Measurements from ENCODE around the gene GRK5.
A peak's percentile ranks its signal among the peaks of the same experiment; 100 is the strongest.

Gene GRK5

GRCh38 chr10:119286983-119287633 is 79.7 kb downstream of the GRK5 start:
- Histone ChIP-seq H3K9me3 (ENCODE audit: control insufficient read depth in 2 of 2, low read length in 2 of 2) (no peaks in the 10 kb centered on the region), H3K4me1 (ENCODE audit: control insufficient read depth, insufficient read depth, low read length) (peaks cover 71% of the 10 kb centered on the region), H3K27ac (ENCODE audit: low read length) (no peak overlapping the region)

GRCh38 chr10:119288574-119289001 is 81.2 kb downstream of the GRK5 start:
- H3K4me1 ChIP-seq (ENCODE audit: control insufficient read depth, insufficient read depth, low read length): peaks cover 59% of the 10 kb centered on the region
- H3K36me3 ChIP-seq (ENCODE audit: control insufficient read depth in 2 of 2, insufficient read depth in 2 of 2, low read length in 2 of 2): no peaks in the 10 kb centered on the region
- H3K9ac ChIP-seq (ENCODE audit: low read length in 2 of 2): no peak overlapping the region
- H3K27ac ChIP-seq (ENCODE audit: low read length): no peak overlapping the region
- no peak overlapping the region for H3K4me3 ChIP-seq (ENCODE audit: low read length in 2 of 2)
- H3K9me3 ChIP-seq (ENCODE audit: control insufficient read depth in 2 of 2, low read length in 2 of 2): no peaks in the 10 kb centered on the region
- H3K27me3 ChIP-seq (ENCODE audit: control insufficient read depth in 1 of 2, insufficient read depth in 2 of 2, low read length in 2 of 2): no peaks in the 10 kb centered on the region

More at GRCh38 chr10:119286983-119287633, 79.7 kb downstream of the GRK5 start:
- H3K4me3 ChIP-seq (ENCODE audit: low read length in 2 of 2): no peak overlapping the region
- H3K36me3 ChIP-seq (ENCODE audit: control insufficient read depth in 2 of 2, insufficient read depth in 2 of 2, low read length in 2 of 2): no peaks in the 10 kb centered on the region
- no peaks in the 10 kb centered on the region for H3K27me3 ChIP-seq (ENCODE audit: control insufficient read depth in 1 of 2, insufficient read depth in 2 of 2, low read length in 2 of 2)
- H3K9ac ChIP-seq (ENCODE audit: low read length in 2 of 2): no peak overlapping the region

GRCh38 chr10:119289227-119289920 is 82.0 kb downstream of the GRK5 start:
- peaks cover 61% of the 10 kb centered on the region for H3K4me1 ChIP-seq (ENCODE audit: control insufficient read depth, insufficient read depth, low read length)
- no peak overlapping the region for H3K9ac ChIP-seq (ENCODE audit: low read length in 2 of 2)
- no peaks in the 10 kb centered on the region for H3K36me3 ChIP-seq (ENCODE audit: control insufficient read depth in 2 of 2, insufficient read depth in 2 of 2, low read length in 2 of 2)
- H3K27me3 ChIP-seq (ENCODE audit: control insufficient read depth in 1 of 2, insufficient read depth in 2 of 2, low read length in 2 of 2): no peaks in the 10 kb centered on the region
- H3K4me3 ChIP-seq (ENCODE audit: low read length in 2 of 2): no peak overlapping the region
- H3K9me3 ChIP-seq (ENCODE audit: control insufficient read depth in 2 of 2, low read length in 2 of 2): no peaks in the 10 kb centered on the region
- H3K27ac ChIP-seq (ENCODE audit: low read length): no peak overlapping the region

- Histone ChIP-seq H3K36me3 (ENCODE audit: control insufficient read depth in 2 of 2, insufficient read depth in 2 of 2, low read length in 2 of 2) (no peaks in the 10 kb centered on the region), H3K4me3 (ENCODE audit: low read length in 2 of 2) (no peak overlapping the region), H3K4me1 (ENCODE audit: control insufficient read depth, insufficient read depth, low read length) (peaks cover 53% of the 10 kb centered on the region), H3K27ac (ENCODE audit: low read length) (no peak overlapping the region), H3K9ac (ENCODE audit: low read length in 2 of 2) (no peak overlapping the region), H3K27me3 (ENCODE audit: control insufficient read depth in 1 of 2, insufficient read depth in 2 of 2, low read length in 2 of 2) (no peaks in the 10 kb centered on the region), H3K9me3 (ENCODE audit: control insufficient read depth in 2 of 2, low read length in 2 of 2) (no peaks in the 10 kb centered on the region)
Observed at GRCh38 chr10:119290301-119291048, 83.1 kb downstream of the GRK5 start.

- H3K4me1 ChIP-seq (ENCODE audit: control insufficient read depth, insufficient read depth, low read length): peaks cover 50% of the 10 kb centered on the region
Observed at GRCh38 chr10:119291223-119291900, 84.0 kb downstream of the GRK5 start.

GRCh38 chr10:119292968-119293760 is 85.8 kb downstream of the GRK5 start:
- no peaks in the 10 kb centered on the region for H3K36me3 ChIP-seq (ENCODE audit: control insufficient read depth in 2 of 2, insufficient read depth in 2 of 2, low read length in 2 of 2)
- H3K9me3 ChIP-seq (ENCODE audit: control insufficient read depth in 2 of 2, low read length in 2 of 2): no peaks in the 10 kb centered on the region
- no peak overlapping the region for H3K9ac ChIP-seq (ENCODE audit: low read length in 2 of 2)
- H3K27me3 ChIP-seq (ENCODE audit: control insufficient read depth in 1 of 2, insufficient read depth in 2 of 2, low read length in 2 of 2): no peaks in the 10 kb centered on the region
- peaks cover 55% of the 10 kb centered on the region for H3K4me1 ChIP-seq (ENCODE audit: control insufficient read depth, insufficient read depth, low read length)
- no peak overlapping the region for H3K4me3 ChIP-seq (ENCODE audit: low read length in 2 of 2)
- H3K27ac ChIP-seq (ENCODE audit: low read length): no peak overlapping the region

More at GRCh38 chr10:119291223-119291900, 84.0 kb downstream of the GRK5 start:
- Histone ChIP-seq H3K9me3 (ENCODE audit: control insufficient read depth in 2 of 2, low read length in 2 of 2) (no peaks in the 10 kb centered on the region), H3K36me3 (ENCODE audit: control insufficient read depth in 2 of 2, insufficient read depth in 2 of 2, low read length in 2 of 2) (no peaks in the 10 kb centered on the region), H3K27me3 (ENCODE audit: control insufficient read depth in 1 of 2, insufficient read depth in 2 of 2, low read length in 2 of 2) (no peaks in the 10 kb centered on the region), H3K27ac (ENCODE audit: low read length) (no peak overlapping the region), H3K4me3 (ENCODE audit: low read length in 2 of 2) (no peak overlapping the region), H3K9ac (ENCODE audit: low read length in 2 of 2) (no peak overlapping the region)

- peak overlapping the region; percentile 70 for H3K27ac ChIP-seq (ENCODE audit: low read length)
Observed at GRCh38 chr10:119296703-119297102, 89.3 kb downstream of the GRK5 start.

GRCh38 chr10:119297207-119297968 is 90.0 kb downstream of the GRK5 start:
- Histone ChIP-seq H3K27ac (ENCODE audit: low read length) (peak overlapping the region; percentile 70), H3K9me3 (ENCODE audit: control insufficient read depth in 2 of 2, low read length in 2 of 2) (no peaks in the 10 kb centered on the region), H3K4me1 (ENCODE audit: control insufficient read depth, insufficient read depth, low read length) (peaks cover 59% of the 10 kb centered on the region), H3K36me3 (ENCODE audit: control insufficient read depth in 2 of 2, insufficient read depth in 2 of 2, low read length in 2 of 2) (no peaks in the 10 kb centered on the region), H3K27me3 (ENCODE audit: control insufficient read depth in 1 of 2, insufficient read depth in 2 of 2, low read length in 2 of 2) (no peaks in the 10 kb centered on the region), H3K4me3 (ENCODE audit: low read length in 2 of 2) (peak overlapping the region in 1 of 2 donors; percentile 15), H3K9ac (ENCODE audit: low read length in 2 of 2) (no peak overlapping the region)

More at GRCh38 chr10:119296703-119297102, 89.3 kb downstream of the GRK5 start:
- Histone ChIP-seq H3K36me3 (ENCODE audit: control insufficient read depth in 2 of 2, insufficient read depth in 2 of 2, low read length in 2 of 2) (no peaks in the 10 kb centered on the region), H3K4me3 (ENCODE audit: low read length in 2 of 2) (peak overlapping the region in 1 of 2 donors; percentile 15), H3K9me3 (ENCODE audit: control insufficient read depth in 2 of 2, low read length in 2 of 2) (no peaks in the 10 kb centered on the region), H3K4me1 (ENCODE audit: control insufficient read depth, insufficient read depth, low read length) (peaks cover 52% of the 10 kb centered on the region), H3K9ac (ENCODE audit: low read length in 2 of 2) (no peak overlapping the region), H3K27me3 (ENCODE audit: control insufficient read depth in 1 of 2, insufficient read depth in 2 of 2, low read length in 2 of 2) (no peaks in the 10 kb centered on the region)

- no peaks in the 10 kb centered on the region for H3K36me3 ChIP-seq (ENCODE audit: control insufficient read depth in 2 of 2, insufficient read depth in 2 of 2, low read length in 2 of 2)
- peak overlapping the region; percentile 70 for H3K27ac ChIP-seq (ENCODE audit: low read length)
- no peak overlapping the region for H3K4me3 ChIP-seq (ENCODE audit: low read length in 2 of 2)
- no peaks in the 10 kb centered on the region for H3K9me3 ChIP-seq (ENCODE audit: control insufficient read depth in 2 of 2, low read length in 2 of 2)
- H3K9ac ChIP-seq (ENCODE audit: low read length in 2 of 2): no peak overlapping the region
- peaks cover 70% of the 10 kb centered on the region for H3K4me1 ChIP-seq (ENCODE audit: control insufficient read depth, insufficient read depth, low read length)
- no peaks in the 10 kb centered on the region for H3K27me3 ChIP-seq (ENCODE audit: control insufficient read depth in 1 of 2, insufficient read depth in 2 of 2, low read length in 2 of 2)
Observed at GRCh38 chr10:119298810-119299209, 91.4 kb downstream of the GRK5 start.
